ENCODE data around the gene TMEM132D.

DNA sequence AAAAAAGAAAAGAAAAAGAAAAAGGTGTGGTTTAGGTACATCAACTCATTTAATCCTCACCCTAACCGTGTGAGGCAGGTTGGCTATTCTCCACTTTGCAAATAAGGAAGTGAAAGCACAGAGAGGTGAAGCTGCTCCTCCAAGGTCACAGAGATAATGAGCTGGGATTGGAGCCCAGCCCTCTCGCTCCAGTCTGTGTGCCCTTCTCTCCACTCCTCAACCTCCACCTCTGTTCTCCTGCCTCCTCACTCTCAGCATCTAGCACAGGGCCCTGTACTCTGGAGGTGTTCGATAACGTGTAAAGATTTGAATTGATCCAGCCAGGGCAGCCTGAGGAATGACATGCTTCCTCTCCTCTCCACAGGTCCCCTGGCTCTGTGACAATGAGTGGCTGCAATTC lies 502.3 kb downstream of the TMEM132D start:
- TF ChIP-seq EZH2 (IDR thresholded peaks at IDR 0.05; ENCODE audit: borderline replicate concordance) (no peak), EZH2phosphoT487 (IDR thresholded peaks at IDR 0.05; ENCODE audit: low read depth, severe bottlenecking, unreplicated experiment) (no peak)
- TF ChIP-seq, protein P1, sequence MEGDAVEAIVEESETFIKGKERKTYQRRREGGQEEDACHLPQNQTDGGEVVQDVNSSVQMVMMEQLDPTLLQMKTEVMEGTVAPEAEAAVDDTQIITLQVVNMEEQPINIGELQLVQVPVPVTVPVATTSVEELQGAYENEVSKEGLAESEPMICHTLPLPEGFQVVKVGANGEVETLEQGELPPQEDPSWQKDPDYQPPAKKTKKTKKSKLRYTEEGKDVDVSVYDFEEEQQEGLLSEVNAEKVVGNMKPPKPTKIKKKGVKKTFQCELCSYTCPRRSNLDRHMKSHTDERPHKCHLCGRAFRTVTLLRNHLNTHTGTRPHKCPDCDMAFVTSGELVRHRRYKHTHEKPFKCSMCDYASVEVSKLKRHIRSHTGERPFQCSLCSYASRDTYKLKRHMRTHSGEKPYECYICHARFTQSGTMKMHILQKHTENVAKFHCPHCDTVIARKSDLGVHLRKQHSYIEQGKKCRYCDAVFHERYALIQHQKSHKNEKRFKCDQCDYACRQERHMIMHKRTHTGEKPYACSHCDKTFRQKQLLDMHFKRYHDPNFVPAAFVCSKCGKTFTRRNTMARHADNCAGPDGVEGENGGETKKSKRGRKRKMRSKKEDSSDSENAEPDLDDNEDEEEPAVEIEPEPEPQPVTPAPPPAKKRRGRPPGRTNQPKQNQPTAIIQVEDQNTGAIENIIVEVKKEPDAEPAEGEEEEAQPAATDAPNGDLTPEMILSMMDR (IDR thresholded peaks at IDR 0.05; ENCODE audit: poor library complexity) = no peak
